ENCODE measurements around the gene CLDN9.

CLDN9 gene

GRCh38 chr16:3058139-3059030, 45.7 kb downstream of the CLDN9 start:
- peak; percentile 53 for DNase-seq

GRCh38 chr16:3059041-3059722, 46.5 kb downstream of the CLDN9 start:
- peak; percentile 88 for DNase-seq

- DNase-seq = no peak
Measured at GRCh38 chr16:3059723-3060242, 47.1 kb downstream of the CLDN9 start.

- no peak for DNase-seq
Measured at GRCh38 chr16:3060339-3061127, 47.8 kb downstream of the CLDN9 start.

GRCh38 chr16:3062553-3062952, 49.8 kb downstream of the CLDN9 start:
- no peak for DNase-seq

- DNase-seq = no peak
Measured at GRCh38 chr16:3063625-3064386, 51.1 kb downstream of the CLDN9 start.
